ENCODE results near the gene SOD1.
"Not testable (repeated sequence)": the region's sequence is repeated elsewhere in the genome, so short reads cannot be mapped to it uniquely, and the experiment has no call there.

SOD1 gene

GRCh38 chr21:31656199-31657095 is 3.0 kb upstream of the SOD1 start:
- peak in 1 of 4 experiments; percentile 18 for DNase-seq

DNA sequence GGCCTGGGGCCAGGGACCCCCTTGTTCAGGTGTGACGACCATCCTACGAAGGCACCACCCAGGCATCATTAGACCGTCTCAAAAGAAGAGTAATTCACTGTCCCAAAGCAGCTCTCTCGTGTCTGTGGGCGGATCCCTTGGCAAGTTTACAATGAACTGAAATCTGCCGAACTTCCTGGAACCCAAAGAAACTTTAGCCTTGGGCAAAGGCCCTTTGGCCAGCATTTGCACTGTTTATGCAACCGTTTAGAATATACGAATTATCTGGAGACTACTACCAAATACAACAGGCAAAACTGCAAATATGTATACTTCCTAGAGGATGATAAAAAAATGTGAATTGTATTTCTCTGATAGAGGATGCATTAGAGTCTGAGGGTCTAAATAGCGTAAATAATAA is 1.4 kb upstream of the SOD1 start:
- DNase-seq: no peak

- DNase-seq: no peak
Measured at GRCh38 chr21:31659286-31659535, 282 bp upstream of the SOD1 start.

- DNase-seq: no peak
Measured at GRCh38 chr21:31660259-31660565, 719 bp downstream of the SOD1 start.

DNA sequence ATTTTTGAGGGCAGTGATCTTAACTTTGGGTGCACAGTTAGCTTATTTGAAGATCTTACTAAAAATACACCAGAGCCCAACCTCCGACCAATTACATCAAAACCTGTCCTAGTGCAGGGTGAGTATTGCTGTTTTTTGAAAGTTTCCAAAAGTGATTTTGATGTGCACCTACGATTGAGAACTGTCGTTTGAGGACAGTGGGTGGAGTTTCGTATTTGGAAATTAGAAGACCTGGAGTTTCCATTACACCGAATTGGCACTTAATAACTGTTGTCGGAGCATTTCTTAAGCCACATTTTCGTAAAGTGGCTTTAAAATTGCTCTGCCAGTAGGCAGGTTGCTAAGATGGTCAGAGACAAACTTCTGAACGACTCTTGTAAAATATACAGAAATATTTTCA is 1.1 kb downstream of the SOD1 start:
- no peak for DNase-seq

- no peak for DNase-seq
Measured at GRCh38 chr21:31663584-31664249, 4.2 kb downstream of the SOD1 start.

- DNase-seq: no peak
Measured at GRCh38 chr21:31665397-31665796, 5.9 kb downstream of the SOD1 start.

DNA sequence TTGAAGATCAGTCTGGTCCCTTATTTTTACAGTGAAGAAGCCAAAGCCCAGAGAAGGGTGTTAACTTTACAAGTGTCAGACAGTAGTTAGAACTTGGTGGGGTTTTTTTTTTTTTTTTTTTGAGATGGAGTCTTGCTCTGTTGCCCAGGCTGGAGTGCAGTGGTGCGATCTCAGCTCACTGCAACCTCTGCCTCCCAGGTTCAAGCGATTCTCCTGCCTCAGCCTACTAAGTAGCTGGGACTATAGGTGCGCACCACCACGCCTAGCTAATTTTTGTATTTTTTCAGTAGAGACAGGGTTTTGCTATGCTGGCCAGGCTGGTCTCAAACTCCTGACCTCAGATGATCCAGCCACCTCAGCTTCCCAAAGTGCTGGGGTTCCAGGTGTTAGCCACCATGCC is 6.4 kb downstream of the SOD1 start:
- not testable (repeated sequence) for DNase-seq

DNA sequence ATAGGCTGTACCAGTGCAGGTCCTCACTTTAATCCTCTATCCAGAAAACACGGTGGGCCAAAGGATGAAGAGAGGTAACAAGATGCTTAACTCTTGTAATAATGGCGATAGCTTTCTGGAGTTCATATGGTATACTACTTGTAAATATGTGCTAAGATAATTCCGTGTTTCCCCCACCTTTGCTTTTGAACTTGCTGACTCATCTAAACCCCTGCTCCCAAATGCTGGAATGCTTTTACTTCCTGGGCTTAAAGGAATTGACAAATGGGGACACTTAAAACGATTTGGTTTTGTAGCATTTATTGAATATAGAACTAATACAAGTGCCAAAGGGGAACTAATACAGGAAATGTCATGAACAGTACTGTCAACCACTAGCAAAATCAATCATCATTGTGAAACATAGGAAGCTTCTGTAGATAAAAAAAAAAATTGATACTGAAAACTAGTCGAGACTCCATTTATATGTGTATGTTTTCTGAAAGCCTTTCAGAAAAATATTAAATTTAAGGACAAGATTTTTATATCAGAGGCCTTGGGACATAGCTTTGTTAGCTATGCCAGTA is 7.0 kb downstream of the SOD1 start:
- DNase-seq: no peak

GRCh38 chr21:31667132-31667531 is 7.6 kb downstream of the SOD1 start:
- DNase-seq: no peak

- DNase-seq: no peak
Measured at GRCh38 chr21:31667639-31668038, 8.1 kb downstream of the SOD1 start.

GRCh38 chr21:31668651-31669491 is 9.4 kb downstream of the SOD1 start:
- DNase-seq: no peak

DNA sequence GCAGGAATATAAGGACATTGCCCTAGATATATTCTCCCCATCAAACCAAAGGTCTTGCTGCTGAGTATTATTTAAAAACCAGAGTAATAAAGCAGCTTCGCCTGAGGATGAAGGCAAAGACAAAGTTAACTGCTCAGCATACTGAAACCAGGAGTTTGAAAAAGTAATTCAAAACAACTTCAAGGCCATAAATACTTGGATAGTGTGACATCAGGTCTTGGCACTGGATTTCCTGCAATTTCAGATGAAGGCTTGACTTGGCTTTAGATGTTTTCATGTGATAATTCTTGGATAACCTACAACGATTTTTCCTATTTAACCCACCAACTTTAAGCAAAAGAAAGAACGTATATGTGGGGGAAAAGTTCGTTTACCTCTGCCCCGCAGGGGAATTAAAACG is 10.6 kb downstream of the SOD1 start:
- DNase-seq: no peak

GRCh38 chr21:31671146-31671716 is 11.7 kb downstream of the SOD1 start:
- DNase-seq: no peak

- DNase-seq: no peak
Measured at GRCh38 chr21:31671931-31672330, 12.4 kb downstream of the SOD1 start.

GRCh38 chr21:31673321-31673912 is 13.9 kb downstream of the SOD1 start:
- no peak for DNase-seq

DNA sequence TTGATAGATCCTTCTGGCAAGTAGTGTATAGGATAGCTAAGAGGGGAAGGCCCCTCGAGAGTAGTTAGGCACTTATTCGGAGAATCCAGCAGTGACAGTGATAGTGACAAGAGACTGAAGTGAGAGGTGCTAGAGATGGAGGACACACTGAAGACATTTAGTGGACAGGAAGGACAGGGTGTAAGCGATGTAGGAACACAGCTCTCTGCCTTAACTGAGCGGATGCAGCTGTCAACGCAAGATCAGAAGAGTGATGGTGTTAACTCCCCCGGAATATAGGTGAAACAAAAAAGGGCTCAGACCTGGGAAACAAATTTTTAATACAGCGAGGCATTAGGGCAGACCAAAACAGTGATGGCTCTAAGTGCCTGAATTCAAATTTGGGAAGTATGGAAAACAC is 15.8 kb downstream of the SOD1 start:
- no peak for DNase-seq

GRCh38 chr21:31675960-31676359 is 16.5 kb downstream of the SOD1 start:
- DNase-seq: no peak

DNA sequence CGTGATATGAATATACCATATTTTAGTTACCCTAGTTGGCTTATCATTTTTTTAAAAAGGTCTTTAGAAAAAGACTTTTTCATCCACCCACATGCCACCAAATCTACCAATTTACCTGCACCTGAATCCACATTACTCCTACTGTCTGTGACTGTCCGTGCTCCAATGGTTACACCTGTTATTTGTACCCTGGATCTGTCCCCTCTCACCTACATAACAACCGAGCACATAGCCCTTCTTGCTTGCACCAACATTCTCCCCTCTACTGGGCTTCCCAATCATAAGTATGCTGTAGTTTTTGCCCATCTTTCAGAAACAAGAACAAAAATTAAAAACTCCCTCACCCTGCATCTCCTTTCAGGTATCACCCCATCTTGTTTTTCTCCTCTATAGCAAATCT is 17.6 kb downstream of the SOD1 start:
- no peak for DNase-seq

DNA sequence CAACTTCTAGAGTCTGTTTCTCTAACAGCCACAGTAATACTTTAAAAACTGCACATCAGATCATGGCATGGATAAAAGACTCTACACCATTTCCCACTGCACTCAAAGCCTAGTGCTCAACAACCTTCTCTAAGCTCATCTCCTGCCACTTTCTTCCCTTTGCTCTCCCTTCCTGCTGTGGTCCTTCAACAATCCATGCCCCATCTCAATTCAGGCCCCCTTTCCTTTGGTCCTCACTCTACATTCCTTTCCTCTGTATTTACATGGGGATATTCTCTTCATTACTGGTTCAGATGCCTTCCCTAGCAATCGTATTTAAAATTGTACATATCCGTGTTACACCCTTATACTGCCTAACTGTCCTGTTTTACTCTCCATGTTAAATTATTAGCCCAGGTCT is 19.0 kb downstream of the SOD1 start:
- no peak for DNase-seq

DNA sequence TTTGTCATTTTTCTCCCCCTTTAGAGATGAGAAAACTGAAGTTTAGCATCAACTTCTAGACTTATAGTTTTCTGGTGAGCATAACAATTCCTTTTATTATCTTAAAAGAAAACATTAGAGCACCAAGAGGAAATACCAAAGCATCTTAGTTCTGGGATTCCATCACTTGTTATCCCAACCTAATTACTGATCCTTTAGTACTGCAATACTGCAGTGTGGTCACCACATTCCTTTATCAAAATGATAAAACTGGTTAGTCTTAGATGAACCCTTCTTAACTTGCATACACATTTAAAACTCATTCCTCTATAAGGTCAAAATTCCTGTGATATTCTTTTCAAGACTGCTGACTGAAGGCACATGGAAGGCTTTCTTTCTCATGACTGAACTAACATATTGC is 23.1 kb downstream of the SOD1 start:
- no peak for DNase-seq

DNA sequence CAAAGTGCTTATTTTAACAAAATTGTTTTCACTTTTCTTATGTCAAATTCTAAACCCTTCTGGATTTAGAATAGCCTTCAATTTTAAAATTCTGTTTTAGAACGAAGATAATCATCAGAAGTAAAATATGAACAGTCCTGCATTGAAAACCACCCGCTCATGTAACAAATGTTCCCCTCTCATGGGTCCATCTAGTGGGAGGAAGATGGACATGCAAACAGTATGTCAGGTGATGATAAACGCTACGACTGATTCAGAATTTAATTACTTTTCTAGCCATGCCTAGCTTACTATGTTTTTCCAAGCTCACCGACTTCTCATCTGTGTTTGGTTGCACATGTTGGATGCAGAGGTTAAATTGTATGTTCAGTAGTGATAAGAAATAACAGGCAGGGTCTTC is 23.5 kb downstream of the SOD1 start:
- DNase-seq: no peak

GRCh38 chr21:31684918-31685317 is 25.4 kb downstream of the SOD1 start:
- DNase-seq: no peak
